Spleen (tissue), 7 donors: ENCODE results near the gene PLEKHM2.

Experiments
- CTCF ChIP-seq, 11 experiments: fragments of 200-600 bp in 7 of 11; fragments of 450-650 bp in 4 of 11; sonication (generic) in 4 of 11; IDR thresholded peaks in 8 of 11; conservative IDR thresholded peaks in 3 of 11; 1 replicate in 7 of 11; 2 replicates in 4 of 11; pipeline versions ENCODE4 v1.4.0 to v1.8.0; 2016 to 2021; ENCODE audit warnings: antibody characterized with exemption in 11 of 11, inconsistent platforms in 4 of 11, mild to moderate bottlenecking in 1 of 11
- POLR2A ChIP-seq, 3 donors: fragments of 450-650 bp; IDR thresholded peaks; one replicate each; pipeline ENCODE4 v1.5.1; 2017; ENCODE audit warnings: antibody characterized with exemption in 3 of 3, mild to moderate bottlenecking in 1 of 3
- POLR2AphosphoS5 ChIP-seq, 3 donors: sonication (generic); formaldehyde crosslinking; IDR thresholded peaks; one replicate each; pipeline ENCODE4 v1.5.1; 2017; ENCODE audit warnings: antibody characterized with exemption in 3 of 3
- donor health status: DM: no; HTN: no; CAD: no; lungs with moderate emphysema.
- donor health status: DM: no; HTN: no; CAD: no.
- donor health status: DM: no; HTN: no; CAD: no.

- no peak for TF ChIP-seq POLR2AphosphoS5 (IDR thresholded peaks at IDR 0.05)
- no peak for TF ChIP-seq CTCF (IDR thresholded peaks at IDR 0.05 in 8 of 11, conservative IDR thresholded peaks at IDR 0.05 in 3 of 11)
- no peak for TF ChIP-seq POLR2A (IDR thresholded peaks at IDR 0.05)
Measured at GRCh38 chr1:15698201-15698600, 14.1 kb downstream of the PLEKHM2 start.
